Mucosa of gallbladder (tissue), 1 donor: Measurements from ENCODE around the gene PRRT2. TPM values are rescaled to one million over a fixed set of nuclear protein-coding genes. Genes with fewer than 3 reads are reported as not detected.
"Not testable (repeated sequence)": the region's sequence is repeated elsewhere in the genome, so short reads cannot be mapped to it uniquely, and the experiment has no call there.

ENCODE experiments used
- DNase-seq: peaks from one replicate; pipeline ENCODE4 v3.0.0-alpha.2; 2020; ENCODE audit warnings: low spot score
- total RNA-seq: library from RNA; stranded (reverse); gene quantifications from one replicate; pipeline ENCODE4 v1.2.1, GENCODE V29; 2021
- donor health status: DM: no; HTN: no; CAD: no.

PRRT2 gene
- total RNA-seq, 1 donor from 2014 or later: 20.8 TPM

- no peak for DNase-seq
Observed at GRCh38 chr16:29790949-29791844, 20.8 kb upstream of the PRRT2 start.

GRCh38 chr16:29791845-29792807 is 19.9 kb upstream of the PRRT2 start:
- no peak for DNase-seq

- DNase-seq: not testable (repeated sequence)
Observed at GRCh38 chr16:29793153-29793552, 18.8 kb upstream of the PRRT2 start.

- no peak for DNase-seq
Observed at GRCh38 chr16:29794231-29794710, 17.7 kb upstream of the PRRT2 start.

DNA sequence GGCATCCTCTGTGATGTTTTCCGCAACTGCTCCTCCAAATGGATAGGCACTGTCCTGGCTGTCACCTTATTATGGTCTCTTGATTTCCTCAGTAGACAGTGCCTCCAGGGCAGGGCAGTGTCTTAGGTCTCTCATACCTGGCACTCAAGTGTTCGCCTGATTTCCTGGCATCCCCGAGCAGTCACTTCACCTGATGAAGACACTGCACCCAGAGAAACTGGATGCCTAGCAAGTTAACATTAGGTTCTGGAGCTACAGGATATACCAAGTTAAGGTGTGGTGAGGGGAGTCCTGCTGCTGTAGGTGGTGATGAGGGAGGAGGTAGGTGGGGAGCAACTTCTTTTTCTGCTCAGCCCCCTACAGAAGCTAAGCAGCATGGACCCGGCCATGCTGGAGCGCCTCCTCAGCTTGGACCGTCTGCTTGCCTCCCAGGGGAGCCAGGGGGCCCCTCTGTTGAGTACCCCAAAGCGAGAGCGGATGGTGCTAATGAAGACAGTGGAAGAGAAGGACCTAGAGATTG is 9.5 kb upstream of the PRRT2 start:
- no peak for DNase-seq

DNA sequence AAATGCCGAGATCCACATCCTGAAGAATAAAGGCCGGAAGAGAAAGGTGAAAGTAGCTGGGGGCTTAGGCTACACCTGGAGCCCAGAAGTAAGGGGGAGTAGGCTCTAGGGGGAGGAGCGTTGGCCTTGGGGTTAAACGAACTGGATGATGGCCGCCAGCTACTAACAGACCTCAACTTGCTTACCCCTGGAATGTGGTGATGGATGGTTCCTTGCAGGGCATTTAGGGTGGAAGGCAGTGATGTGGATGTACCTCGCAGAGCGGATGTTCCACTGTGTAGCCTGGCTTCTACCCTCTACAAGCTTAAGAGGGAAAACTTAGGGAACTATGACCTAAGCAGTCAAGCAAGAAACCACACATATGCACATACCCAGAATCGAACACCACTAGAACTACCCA is 8.0 kb upstream of the PRRT2 start:
- no peak for DNase-seq

DNA sequence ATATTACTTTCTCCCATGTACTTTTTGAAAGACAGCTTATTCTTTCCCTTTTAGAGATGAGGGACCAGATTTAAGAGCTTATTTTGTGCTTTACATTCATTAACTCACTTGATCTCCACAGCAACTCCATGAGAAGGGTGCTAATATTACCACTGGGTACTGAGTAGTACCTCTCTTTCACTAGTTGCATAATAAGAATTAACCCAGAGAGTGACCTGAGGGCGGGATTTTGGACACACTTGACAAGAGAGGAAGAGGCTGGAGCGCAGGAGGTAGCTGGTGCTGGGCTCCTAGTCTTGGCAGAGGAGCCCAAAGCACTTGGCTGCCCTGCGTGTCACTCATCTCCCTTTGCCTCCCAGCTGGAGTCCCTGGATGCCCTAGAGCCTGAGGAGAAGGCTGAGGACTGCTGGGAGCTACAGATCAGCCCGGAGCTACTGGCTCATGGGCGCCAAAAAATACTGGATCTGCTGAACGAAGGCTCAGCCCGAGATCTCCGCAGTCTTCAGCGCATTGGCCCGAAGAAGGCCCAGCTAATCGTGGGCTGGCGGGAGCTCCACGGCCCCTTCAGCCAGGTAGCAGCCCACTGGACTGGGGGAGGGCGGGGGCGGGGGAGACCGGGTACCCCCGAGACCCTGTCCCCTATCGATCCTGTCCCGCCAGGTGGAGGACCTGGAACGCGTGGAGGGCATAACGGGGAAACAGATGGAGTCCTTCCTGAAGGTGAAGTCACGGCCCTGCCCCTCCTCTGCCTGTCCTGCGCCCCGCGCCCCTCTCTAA is 7.3 kb upstream of the PRRT2 start:
- DNase-seq: no peak

GRCh38 chr16:29805232-29806098 is 6.5 kb upstream of the PRRT2 start:
- DNase-seq: peak; percentile 98

DNA sequence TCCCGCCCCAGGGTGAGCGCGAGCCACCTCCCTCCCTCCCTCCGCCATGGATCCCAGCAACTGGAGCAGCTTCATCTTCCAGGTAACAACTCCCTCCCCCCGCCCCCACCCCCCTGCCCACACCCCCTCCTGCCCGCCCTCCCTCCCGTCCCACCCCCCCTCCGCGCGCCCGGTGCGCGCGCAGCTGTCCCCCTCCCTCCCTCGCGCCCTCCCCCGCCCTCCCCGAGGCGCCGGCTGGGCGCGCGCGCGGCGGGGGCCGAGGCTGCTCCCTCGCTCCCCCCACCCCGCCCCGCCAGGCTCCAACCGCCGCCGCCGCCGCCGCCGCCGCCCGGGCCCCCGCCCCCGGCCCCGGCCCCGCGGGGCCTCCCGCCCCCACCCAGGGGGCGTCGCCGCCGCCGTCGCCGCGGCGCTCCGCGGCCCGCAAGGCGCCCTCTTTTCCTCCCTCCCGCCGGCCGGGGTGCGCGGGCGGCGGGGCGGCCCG is 5.9 kb upstream of the PRRT2 start, which contains the start of gene MAZ:
Gene MAZ (plus strand): TSS at position 431 of the 481 bp plus-strand sequence. CDS start 173 bp downstream, outside the sequence.
- DNase-seq: no peak

DNA sequence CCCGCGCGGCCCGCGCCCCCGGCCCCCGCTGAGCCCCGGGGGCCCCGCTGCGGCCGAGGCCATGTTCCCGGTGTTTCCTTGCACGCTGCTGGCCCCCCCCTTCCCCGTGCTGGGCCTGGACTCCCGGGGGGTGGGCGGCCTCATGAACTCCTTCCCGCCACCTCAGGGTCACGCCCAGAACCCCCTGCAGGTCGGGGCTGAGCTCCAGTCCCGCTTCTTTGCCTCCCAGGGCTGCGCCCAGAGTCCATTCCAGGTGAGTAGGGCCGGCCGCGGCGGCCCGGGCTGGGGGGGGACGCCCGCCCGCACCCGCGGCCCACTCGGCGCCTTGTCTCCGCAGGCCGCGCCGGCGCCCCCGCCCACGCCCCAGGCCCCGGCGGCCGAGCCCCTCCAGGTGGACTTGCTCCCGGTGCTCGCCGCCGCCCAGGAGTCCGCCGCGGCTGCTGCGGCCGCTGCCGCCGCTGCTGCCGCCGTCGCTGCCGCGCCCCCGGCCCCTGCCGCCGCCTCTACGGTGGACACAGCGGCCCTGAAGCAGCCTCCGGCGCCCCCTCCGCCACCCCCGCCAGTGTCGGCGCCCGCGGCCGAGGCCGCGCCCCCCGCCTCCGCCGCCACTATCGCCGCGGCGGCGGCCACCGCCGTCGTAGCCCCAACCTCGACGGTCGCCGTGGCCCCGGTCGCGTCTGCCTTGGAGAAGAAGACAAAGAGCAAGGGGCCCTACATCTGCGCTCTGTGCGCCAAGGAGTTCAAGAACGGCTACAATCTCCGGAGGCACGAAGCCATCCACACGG is 5.2 kb upstream of the PRRT2 start:
- no peak for DNase-seq

- DNase-seq: peak; percentile 92
Observed at GRCh38 chr16:29807426-29808218, 4.4 kb upstream of the PRRT2 start.

- DNase-seq: no peak
Observed at GRCh38 chr16:29808219-29808900, 3.6 kb upstream of the PRRT2 start.

DNA sequence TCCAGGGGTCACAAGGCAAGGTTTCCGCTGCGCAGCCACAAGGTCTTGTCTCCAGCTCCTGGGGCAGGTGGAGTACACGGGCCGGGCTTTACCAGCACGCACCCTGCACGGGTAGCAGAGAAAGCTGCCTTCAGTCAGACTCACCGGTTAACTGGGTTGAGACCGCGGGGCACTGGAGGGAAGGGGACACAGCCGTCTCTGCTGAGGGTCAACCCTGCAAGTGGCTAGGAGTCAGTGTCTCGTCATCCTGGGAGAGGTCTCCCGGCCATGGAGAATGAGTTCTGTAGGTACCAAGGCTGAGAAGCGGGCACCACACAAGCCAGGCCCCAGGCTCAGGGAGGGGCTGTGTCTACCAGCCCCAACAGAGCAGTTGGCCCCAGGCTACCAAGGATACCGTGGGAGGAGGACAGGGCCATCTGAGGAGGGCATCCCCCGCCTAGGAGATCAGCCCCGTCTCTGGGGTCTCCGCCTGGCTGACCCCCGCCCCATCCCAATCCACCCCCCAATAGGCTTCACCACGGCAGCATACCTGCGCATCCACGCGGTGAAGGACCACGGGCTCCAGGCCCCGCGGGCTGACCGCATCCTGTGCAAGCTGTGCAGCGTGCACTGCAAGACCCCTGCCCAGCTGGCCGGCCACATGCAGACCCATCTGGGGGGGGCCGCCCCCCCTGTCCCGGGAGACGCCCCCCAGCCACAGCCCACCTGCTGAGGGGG is 2.8 kb upstream of the PRRT2 start:
- DNase-seq: no peak

GRCh38 chr16:29809850-29810698 is 1.9 kb upstream of the PRRT2 start:
- no peak for DNase-seq

GRCh38 chr16:29810699-29811169 is 1.3 kb upstream of the PRRT2 start:
- no peak for DNase-seq
